Measurements from ENCODE around the gene FAM3D.
"Not testable (repeated sequence)": the region's sequence is repeated elsewhere in the genome, so short reads cannot be mapped to it uniquely, and the experiment has no call there.

The FAM3D gene

DNA sequence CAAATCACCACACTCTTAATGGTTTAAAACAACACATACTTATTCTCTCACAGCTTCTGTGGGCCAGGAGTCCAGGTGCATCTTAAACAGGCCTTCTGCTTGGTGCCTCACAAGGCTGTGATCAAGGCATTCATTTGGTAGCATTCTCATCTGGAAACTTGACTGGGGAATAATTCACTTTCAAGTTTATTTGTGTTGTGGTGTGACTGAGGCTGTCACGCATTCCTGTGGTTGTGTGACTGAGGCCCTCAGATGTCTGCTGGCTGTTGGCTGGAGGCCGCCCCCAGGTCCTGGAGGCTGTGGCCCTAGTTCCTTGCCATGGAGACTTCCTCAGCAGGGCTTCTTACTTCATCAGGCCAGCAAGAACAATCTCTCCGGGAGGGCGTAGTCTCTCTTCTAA, 16.9 kb upstream of the FAM3D start:
- DNase-seq (ENCODE audit: low spot score) = no peak

DNA sequence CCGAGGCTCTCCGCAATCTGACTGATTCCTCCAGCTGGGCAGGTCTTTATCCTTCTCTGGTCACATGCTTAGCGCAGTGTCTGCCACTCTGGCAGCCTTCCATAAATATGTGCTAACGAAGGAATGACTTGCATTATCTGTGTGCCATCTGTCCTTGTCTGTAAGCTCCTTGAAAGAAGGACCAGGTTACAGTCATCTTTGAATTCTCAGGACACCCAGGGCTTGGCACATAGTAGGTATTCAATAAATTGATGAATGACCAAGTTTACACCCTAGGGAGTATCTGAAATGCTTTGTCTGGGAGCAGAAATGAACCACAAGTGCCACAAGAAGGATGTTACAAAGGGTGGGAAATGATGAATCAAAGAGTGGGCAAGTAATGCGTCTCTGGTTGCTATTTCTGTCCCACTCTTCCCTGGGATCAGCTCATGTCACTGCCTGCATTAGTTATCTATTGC, 16.5 kb upstream of the FAM3D start:
- DNase-seq (ENCODE audit: low spot score) = no peak

DNA sequence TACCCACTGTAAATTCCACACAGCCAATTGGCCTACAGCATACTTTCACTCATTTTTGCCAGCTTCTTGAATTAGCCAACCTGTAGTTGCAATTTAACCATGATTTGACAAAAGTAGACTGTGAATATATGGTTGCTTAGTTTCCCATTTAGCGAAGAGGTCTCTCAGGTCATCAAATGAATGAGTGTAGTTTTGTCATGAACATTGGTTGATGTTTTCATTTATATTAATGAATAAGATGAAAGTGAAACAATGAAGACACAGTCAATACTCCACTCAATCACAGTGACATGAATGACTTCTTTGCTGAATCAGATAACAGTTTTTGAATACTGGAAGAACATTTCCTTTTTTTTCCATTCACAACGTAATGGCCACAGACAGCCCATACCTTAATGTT, 15.3 kb upstream of the FAM3D start:
- no peak for DNase-seq (ENCODE audit: low spot score)

GRCh38 chr3:58680879-58681525, 14.4 kb upstream of the FAM3D start:
- no peak for DNase-seq (ENCODE audit: low spot score)

- DNase-seq (ENCODE audit: low spot score) = no peak
These were observed 13.5 kb upstream of the FAM3D start for GRCh38 chr3:58679974-58680666.

DNA sequence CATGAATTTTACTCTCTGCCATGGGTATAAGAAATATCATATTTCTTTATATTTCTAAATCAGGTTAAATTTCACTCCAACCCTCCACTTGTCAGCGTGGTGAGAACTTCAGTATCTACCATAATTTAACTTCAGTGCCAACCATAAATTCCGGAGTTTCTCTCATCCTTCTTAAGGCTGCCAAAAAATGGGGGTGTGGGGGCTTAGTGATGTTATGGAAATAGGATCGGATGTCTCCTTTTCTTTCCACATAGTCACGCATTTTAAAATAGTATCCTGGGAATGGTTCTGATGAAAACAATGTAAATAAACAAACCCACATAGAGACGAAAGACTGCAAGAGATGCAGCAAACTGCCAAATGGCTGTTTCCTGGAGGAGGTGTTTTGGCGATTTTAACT, 12.9 kb upstream of the FAM3D start:
- DNase-seq (ENCODE audit: low spot score) = no peak

GRCh38 chr3:58678177-58678970, 11.8 kb upstream of the FAM3D start:
- not testable (repeated sequence) for DNase-seq (ENCODE audit: low spot score)

- no peak for DNase-seq (ENCODE audit: low spot score)
These were observed 6.3 kb upstream of the FAM3D start for GRCh38 chr3:58672880-58673279.

- no peak for DNase-seq (ENCODE audit: low spot score)
These were observed 5.9 kb upstream of the FAM3D start for GRCh38 chr3:58672451-58672850.

- no peak for DNase-seq (ENCODE audit: low spot score)
These were observed 4.0 kb upstream of the FAM3D start for GRCh38 chr3:58670506-58671135.

GRCh38 chr3:58668247-58668646, 1.7 kb upstream of the FAM3D start:
- DNase-seq (ENCODE audit: low spot score) = no peak

- DNase-seq (ENCODE audit: low spot score) = no peak
These were observed 1.1 kb upstream of the FAM3D start for GRCh38 chr3:58667704-58668103.

- no peak for DNase-seq (ENCODE audit: low spot score)
These were observed 655 bp upstream of the FAM3D start for GRCh38 chr3:58667229-58667628.

GRCh38 chr3:58665405-58665804, 1.2 kb downstream of the FAM3D start:
- DNase-seq (ENCODE audit: low spot score) = no peak

DNA sequence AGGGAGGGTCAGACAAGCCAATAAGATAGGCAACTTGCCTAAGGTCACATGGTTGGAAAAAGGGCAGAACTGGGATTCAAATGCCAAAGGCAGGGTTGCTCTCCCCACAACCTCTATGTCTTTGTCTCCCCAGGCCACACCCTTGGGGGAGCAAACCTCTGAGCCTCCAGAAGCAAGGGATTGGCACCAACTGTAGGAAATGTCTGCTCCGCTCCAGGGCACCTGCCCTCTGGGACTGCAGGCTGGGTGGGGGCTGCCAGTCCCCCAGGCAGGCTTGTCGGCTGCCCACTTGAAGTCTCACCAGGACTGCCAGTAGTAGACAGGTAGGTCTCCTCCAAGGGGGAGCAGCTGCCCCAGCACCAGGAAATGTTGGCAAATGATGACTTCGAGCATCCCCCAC, 2.0 kb downstream of the FAM3D start:
- no peak for DNase-seq (ENCODE audit: low spot score)

- no peak for DNase-seq (ENCODE audit: low spot score)
These were observed 4.6 kb downstream of the FAM3D start for GRCh38 chr3:58661836-58662420.

- no peak for DNase-seq (ENCODE audit: low spot score)
These were observed 5.6 kb downstream of the FAM3D start for GRCh38 chr3:58660998-58661397.

DNA sequence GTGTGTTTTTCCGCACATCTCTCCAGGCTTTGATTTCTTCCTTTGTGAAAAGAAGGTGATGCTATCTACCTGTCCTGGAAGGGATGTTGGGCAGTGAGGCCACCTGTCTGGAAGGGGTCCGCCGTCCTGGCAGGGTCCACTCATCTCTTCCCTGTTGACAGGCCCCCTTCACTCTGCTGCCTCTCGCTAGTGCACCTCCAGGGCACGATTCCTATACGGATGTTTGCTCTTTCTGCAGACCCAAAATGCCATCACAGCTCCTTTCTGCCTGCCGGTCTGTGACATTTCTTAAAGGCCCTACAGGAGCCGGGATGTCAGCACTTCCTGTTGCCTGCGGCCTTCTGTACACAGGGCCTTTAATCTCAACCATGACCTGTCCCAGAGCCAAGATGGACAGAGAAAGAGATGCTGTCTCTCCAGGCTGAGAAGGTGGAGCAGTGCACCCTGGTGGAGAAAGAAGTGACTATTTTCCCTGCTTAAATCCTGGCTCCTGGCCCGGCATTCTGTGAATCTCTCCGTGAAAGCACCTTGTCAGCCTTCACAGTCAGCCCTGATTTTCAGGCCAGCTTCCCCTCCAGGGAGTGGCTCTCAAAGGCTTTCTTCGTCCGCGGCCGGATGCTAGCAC, 7.4 kb downstream of the FAM3D start:
- no peak for DNase-seq (ENCODE audit: low spot score)

GRCh38 chr3:58658508-58658907, 8.1 kb downstream of the FAM3D start:
- DNase-seq (ENCODE audit: low spot score) = no peak

DNA sequence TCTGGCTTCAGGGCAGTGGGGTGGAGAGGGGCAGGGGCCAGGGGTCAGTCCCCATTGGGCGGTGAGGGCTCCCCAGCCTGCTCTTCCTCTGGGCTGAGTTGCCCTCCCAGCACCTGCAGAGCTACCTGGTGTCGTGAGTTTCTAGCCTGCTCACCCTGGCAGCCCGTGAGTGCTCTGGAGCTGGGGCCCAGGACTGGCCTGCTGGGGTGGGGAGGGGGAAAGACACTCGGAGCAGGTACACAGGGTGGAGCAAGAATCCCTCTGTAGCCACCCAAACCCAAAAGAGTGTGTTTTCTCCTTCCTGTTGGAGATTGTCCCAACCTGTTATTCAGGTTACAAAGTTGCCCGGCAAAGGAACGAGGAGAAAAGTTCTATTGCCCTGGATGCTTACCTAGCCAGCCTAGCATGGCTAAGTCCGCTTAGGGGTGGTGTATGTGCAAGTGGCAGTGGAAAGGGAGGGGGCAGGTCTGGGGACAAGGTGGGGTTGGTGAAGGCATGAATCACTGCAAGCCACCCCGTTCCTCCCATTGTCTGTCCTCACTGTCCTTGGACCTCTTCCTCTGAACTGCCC, 8.9 kb downstream of the FAM3D start:
- DNase-seq (ENCODE audit: low spot score) = no peak

DNA sequence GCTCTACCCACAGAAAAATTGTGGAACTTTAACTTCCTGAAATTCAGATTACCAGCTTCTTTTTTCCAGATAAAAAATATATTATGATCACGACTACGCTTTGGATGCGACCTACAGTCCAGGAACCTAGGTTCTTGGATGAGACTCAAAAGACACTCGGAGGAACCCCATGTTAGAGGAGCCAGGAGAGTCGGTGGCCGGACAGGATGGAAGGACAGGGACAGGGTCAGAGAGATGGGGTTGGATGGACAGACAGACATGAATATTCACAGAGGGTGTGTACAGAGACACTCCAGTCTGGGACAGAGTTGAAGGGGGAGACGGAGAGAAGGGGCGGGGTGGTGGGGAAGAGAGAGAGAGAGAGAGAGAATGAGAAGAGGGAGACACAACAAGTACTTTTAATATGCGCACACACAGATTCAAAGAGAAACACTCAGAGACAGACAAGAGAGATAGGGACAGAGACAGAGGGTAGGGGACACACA, 9.5 kb downstream of the FAM3D start:
- no peak for DNase-seq (ENCODE audit: low spot score)
